Activated T-helper 17 cell treated with anti-CD3 and anti-CD28 coated beads, Interleukin-2, amount 50 U/mL, for 72 hours (primary cell): ENCODE results near the gene NFIA. TPM values are rescaled to one million over a fixed set of nuclear protein-coding genes. Genes with fewer than 3 reads are reported as not detected.

ENCODE experiments used
- ATAC-seq: fragments of 150-1000 bp; cut with Tn5 transposase; replicated peaks from 2 replicates; pipeline ENCODE4 v1.10.0; 2021; ENCODE audit warnings: mild to moderate bottlenecking, moderate library complexity
- H3K27ac Mint-ChIP-seq: one replicate; pipeline ENCODE4 v1.8.0; 2022; ENCODE audit warnings: mixed read lengths
- H3K27me3 Mint-ChIP-seq: one replicate; pipeline ENCODE4 v1.8.0; 2022; ENCODE audit warnings: mixed read lengths
- H3K36me3 Mint-ChIP-seq: one replicate; pipeline ENCODE4 v1.8.0; 2022; ENCODE audit warnings: low read depth, mild to moderate bottlenecking, mixed read lengths
- H3K4me1 Mint-ChIP-seq: one replicate; pipeline ENCODE4 v1.8.0; 2022; ENCODE audit warnings: mixed read lengths
- H3K4me3 Mint-ChIP-seq: one replicate; pipeline ENCODE4 v1.8.0; 2022; ENCODE audit warnings: mild to moderate bottlenecking, mixed read lengths
- H3K9me3 Mint-ChIP-seq: one replicate; pipeline ENCODE4 v1.8.0; 2022; ENCODE audit warnings: mixed read lengths
- total RNA-seq, 2 donors: library from RNA; stranded (reverse); gene quantifications; one replicate each; pipeline ENCODE4 v1.2.3, GENCODE V29; 2022

NFIA gene
- total RNA-seq, 2 donors from 2014 or later, result 3.5 to 5.1 TPM

DNA sequence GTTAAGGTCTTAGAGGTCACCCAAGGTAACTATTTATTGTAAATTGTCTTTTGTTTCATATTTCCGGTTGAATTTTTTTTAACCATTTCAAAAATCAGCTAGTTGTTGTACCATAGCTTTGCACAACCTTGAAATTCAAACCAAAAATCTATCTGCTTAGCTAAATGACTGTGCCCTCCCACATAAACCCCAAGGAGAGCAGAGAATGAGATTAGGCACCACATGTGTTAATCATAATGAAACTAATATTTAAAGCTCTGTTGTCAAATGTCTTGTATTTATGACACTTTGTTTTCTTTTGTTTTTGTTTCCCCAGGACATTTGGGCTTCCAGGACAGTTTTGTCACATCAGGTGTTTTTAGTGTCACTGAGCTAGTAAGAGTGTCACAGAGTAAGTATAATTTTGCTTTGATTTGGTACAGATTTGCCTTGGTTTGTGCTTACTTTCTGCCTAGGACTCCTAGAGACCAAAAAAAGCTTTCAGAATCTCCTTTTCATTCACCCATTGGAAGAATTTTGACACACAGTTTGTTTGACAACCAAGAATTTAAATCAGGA lies 249.9 kb downstream of the NFIA start:
- peak; percentile 97 for ATAC-seq
- H3K27ac Mint-ChIP-seq, result peak overlapping the region; percentile 97
- H3K9me3 Mint-ChIP-seq, result peaks cover 9% of the 10 kb centered on the region
- H3K27me3 Mint-ChIP-seq, result no peaks in the 10 kb centered on the region
- peaks cover 9% of the 10 kb centered on the region for H3K36me3 Mint-ChIP-seq
- H3K4me3 Mint-ChIP-seq, result peak overlapping the region; percentile 51
- H3K4me1 Mint-ChIP-seq, result peaks cover 18% of the 10 kb centered on the region

DNA sequence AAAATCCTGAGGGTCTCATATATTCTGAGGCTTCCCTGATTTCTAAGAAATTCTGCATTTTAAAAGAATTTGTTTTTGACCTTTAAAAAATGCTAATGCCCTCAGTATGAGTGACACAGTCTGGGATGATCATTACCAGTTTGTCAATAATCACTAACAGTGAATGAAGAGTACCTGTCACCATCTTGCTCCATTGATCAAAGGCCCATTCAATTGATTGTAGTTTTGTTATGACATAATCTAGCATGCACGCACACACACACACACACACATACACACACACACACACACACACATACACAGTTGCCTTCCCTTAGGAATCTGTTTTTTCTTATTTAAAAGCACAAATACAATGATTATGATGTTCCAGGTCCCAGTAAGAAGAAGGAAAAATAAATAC lies 250.4 kb downstream of the NFIA start:
- peak overlapping the region; percentile 51 for H3K4me3 Mint-ChIP-seq
- no peaks in the 10 kb centered on the region for H3K27me3 Mint-ChIP-seq
- H3K9me3 Mint-ChIP-seq, result peaks cover 9% of the 10 kb centered on the region
- H3K27ac Mint-ChIP-seq, result peak overlapping the region; percentile 97
- peaks cover 9% of the 10 kb centered on the region for H3K36me3 Mint-ChIP-seq
- H3K4me1 Mint-ChIP-seq, result peaks cover 18% of the 10 kb centered on the region
- peak; percentile 27 for ATAC-seq

DNA sequence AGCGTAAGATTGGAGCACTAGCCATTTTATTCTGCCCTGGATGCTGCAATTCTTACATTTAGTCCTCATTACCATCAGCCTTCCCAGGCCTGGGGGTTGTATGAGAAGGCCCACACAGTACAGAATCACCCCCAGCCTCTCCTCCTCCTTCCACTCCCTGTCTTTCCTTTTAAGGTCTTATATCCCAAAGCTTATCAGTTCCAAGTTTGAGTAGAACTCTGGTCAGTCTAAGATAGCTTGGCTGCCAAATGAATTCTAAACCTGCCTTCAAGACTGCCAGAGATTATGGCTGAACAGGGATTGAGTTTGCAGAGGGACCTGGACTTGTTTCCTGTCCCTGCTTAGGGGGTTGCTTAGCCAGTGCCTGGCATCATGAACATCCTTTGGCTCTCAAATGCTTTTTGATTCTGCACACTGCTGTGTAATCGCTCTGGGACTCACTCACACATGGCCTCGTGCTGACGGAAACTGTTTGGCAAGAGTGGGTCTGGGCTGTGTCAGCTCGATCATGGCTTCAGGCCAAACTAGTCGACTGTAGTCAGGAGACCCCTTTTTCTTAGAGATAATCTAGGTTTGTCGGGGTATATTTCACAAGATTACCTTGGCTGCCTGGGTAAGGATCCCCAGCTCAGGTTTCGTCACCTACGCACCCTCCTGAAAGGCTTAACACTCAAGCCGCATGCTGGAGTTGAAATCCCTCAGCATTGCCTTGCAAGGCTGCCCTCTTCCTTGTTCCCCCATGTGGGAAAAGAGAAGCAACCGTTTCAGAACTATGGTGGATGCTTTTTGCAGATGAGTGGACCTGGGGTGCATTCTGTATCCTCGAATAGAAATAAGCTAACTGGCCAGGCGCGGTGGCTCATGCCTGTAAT lies 252.6 kb downstream of the NFIA start:
- Mint-ChIP-seq H3K4me3 (no peak overlapping the region), H3K9me3 (peaks cover 4% of the 10 kb centered on the region), H3K27me3 (no peaks in the 10 kb centered on the region), H3K27ac (no peak overlapping the region), H3K4me1 (peaks cover 13% of the 10 kb centered on the region), H3K36me3 (peaks cover 9% of the 10 kb centered on the region)
- ATAC-seq, result no peak

DNA sequence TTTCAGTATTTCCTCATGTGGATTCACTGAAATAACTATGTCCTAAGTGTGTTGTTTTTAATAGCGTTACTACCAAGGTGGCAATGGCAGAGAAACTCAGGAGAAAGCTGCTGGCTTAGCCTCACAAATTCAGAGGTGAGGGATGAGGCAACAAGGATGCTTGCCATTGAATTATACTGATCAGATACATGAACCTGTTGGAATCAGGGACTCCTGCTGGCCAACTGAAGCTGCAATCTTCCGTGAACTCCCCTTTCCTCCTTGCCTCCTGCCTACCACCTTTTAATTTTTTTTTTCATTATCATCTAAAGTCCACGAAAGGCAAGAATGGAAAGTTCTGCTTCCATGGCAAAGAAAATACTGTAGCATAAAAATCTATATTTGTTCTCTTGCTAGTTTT lies 254.7 kb downstream of the NFIA start:
- no peak for ATAC-seq
- Mint-ChIP-seq H3K4me1 (peaks cover 7% of the 10 kb centered on the region), H3K27me3 (no peaks in the 10 kb centered on the region), H3K4me3 (no peak overlapping the region), H3K9me3 (no peaks in the 10 kb centered on the region), H3K27ac (no peak overlapping the region), H3K36me3 (peaks cover 8% of the 10 kb centered on the region)

DNA sequence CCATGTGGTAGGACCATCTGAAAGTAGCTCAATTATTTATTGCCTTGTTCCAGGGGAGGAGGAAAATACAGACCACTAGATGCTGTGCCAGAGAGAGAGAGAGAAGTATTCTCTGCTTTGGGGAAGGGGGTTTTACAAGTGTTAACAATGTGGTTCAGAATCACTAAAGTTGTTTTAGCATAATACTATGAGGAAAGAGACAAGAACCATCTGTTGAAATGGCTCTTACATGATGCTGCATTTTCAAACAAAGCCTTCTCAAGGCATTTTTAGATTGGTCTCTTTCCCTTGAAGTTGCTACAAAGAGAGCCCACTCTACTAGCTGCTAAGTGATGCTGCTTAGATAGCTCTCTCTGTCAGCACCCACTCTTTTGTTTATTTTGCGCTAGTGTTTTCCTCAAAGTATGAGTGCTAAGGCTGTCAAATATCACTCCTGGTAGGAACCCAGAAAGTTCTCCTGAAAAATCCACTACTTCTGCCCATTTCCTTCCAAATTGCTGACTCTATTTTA lies 255.1 kb downstream of the NFIA start:
- Mint-ChIP-seq H3K27me3 (no peaks in the 10 kb centered on the region), H3K4me1 (peaks cover 2% of the 10 kb centered on the region), H3K36me3 (peaks cover 3% of the 10 kb centered on the region), H3K4me3 (no peak overlapping the region), H3K9me3 (no peaks in the 10 kb centered on the region), H3K27ac (no peak overlapping the region)
- ATAC-seq, result no peak

DNA sequence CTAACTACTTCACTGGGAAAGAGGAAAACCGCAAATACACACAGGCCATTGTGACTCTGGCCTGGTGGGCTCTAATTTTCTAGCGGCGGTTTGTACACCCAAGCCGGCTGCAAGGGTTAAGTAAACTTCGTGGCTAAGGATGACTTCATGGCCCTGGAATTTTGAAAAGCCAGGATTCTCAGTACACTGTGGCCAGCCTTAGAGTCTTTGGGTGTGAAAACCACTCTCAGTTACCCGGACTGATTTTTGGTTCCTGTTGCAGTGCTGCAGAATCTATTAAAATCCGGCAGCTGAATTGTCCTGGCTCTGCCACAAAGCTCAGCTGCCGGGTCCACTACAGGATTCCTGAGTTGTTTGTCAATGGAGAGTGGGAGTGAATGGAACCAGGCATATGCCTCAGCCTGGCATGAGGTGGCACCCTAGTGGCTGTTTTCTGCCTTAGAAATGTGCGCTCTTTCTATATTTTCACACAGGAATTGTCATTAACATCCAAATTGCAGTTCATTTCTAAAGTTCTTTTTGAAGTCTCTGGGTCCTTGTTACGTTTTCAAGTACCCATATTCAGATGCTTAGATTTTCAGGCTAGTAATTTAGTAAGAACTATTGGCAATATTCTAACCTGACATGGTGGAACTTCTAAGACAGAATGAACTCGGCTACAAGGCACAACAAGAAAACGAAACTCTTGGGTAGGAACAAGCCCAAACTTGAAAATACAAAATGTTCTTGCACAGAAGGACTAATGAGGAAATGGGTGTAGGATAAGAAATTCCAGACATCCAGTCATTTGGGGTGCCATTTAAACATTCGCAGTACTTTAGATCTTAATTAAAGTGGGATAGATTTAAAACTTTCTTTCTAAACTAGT lies 255.9 kb downstream of the NFIA start:
- Mint-ChIP-seq H3K9me3 (no peaks in the 10 kb centered on the region), H3K27ac (no peak overlapping the region), H3K27me3 (no peaks in the 10 kb centered on the region), H3K4me1 (no peaks in the 10 kb centered on the region), H3K4me3 (no peak overlapping the region), H3K36me3 (no peaks in the 10 kb centered on the region)
- no peak for ATAC-seq

DNA sequence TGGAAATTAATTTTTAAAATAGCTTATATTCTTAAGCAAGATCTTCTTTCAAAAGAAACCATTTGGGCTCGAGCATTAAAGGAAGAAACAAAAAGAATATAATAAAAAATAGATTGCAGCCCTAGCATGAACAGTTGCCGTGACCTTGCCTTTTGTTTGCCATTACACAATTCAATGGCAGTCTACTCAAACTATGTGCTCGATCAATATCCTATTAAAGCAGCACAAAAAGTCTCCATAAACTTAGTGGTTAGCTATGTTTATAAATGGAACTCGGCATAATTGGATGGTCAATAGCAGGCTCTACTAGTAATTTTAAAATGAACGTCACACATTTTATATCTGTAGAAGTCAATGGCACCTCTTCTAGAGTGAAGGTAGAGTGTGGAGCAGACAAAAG lies 256.5 kb downstream of the NFIA start:
- H3K4me1 Mint-ChIP-seq, result no peaks in the 10 kb centered on the region
- no peaks in the 10 kb centered on the region for H3K27me3 Mint-ChIP-seq
- no peaks in the 10 kb centered on the region for H3K9me3 Mint-ChIP-seq
- no peak for ATAC-seq
- no peak overlapping the region for H3K27ac Mint-ChIP-seq
- H3K4me3 Mint-ChIP-seq, result no peak overlapping the region
- no peaks in the 10 kb centered on the region for H3K36me3 Mint-ChIP-seq

DNA sequence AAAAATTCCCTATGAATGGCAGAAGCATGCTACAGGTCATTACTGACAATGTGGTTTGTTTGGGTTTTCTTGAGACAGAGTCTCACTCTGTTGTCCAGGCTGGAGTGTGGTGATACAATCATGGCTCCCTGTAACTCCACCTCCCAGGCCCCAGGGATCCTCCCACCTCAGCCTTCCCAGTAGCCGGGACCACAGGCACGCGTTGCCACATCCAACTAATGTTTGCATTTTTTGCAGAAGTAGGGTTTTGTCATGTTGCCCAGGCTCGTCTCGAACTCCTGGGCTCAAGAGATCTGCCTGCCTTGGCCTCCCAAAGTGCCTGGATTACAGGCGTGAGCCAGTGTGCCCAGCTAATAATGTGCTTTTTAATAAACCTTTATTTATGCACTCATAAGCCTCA lies 259.1 kb downstream of the NFIA start:
- Mint-ChIP-seq H3K4me3 (no peak overlapping the region), H3K36me3 (no peaks in the 10 kb centered on the region), H3K9me3 (no peaks in the 10 kb centered on the region), H3K27me3 (no peaks in the 10 kb centered on the region), H3K4me1 (no peaks in the 10 kb centered on the region), H3K27ac (no peak overlapping the region)
- no peak for ATAC-seq

DNA sequence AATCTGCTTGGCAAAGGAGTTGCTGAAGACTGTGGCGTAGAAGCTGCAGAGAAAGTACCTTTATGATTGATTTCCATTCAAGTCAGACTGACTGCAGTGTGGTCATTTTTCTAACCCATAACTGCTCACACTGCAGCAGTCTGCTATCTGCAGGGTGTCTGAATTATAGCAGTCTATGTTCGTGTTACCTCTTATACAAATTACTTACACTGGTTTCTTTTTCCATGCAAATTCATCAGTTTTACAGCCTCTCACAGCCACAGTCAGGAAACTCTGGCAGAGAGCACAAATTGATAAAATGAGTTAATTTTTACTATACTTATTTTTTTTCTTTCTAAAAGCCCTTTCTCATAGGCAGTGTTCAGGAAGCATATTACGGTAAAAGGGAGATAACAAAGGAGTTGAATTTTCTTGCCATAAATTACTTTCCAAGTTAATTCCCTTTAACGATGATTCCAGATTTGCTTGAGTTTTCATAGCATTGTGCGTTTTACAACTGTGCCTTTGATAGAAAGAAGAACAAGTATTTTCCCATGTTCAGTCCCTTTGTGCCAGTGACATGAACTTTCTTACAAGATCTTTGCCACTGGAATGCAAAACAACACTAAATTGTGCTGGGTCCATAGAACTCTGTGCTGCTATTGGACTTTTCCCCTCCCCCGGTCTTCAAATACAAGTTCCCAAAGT lies 261.5 kb downstream of the NFIA start:
- Mint-ChIP-seq H3K9me3 (no peaks in the 10 kb centered on the region), H3K36me3 (no peaks in the 10 kb centered on the region), H3K4me1 (no peaks in the 10 kb centered on the region), H3K27ac (peak overlapping the region; percentile 73), H3K27me3 (no peaks in the 10 kb centered on the region), H3K4me3 (no peak overlapping the region)
- no peak for ATAC-seq

DNA sequence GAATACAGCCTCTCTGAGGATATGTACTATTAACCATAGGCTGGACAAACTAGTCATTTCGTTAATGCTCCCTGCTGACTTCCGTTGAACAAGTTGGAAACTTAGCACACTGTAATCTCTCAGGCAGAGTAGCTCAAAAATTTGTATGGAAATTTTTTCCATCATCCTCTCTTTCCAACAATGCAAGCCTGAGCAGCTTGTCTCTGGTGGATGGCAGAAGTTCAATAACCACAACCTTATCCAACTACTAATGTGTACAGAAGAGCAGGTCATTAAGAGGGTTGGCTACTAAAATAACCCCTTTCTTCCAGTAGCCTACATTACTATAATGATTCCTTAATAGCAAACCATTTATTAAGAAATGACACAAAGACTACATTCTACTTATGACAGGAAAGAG lies 262.3 kb downstream of the NFIA start:
- Mint-ChIP-seq H3K4me1 (no peaks in the 10 kb centered on the region), H3K27me3 (no peaks in the 10 kb centered on the region), H3K27ac (peak overlapping the region; percentile 73), H3K36me3 (no peaks in the 10 kb centered on the region), H3K9me3 (no peaks in the 10 kb centered on the region), H3K4me3 (no peak overlapping the region)
- ATAC-seq, result no peak

DNA sequence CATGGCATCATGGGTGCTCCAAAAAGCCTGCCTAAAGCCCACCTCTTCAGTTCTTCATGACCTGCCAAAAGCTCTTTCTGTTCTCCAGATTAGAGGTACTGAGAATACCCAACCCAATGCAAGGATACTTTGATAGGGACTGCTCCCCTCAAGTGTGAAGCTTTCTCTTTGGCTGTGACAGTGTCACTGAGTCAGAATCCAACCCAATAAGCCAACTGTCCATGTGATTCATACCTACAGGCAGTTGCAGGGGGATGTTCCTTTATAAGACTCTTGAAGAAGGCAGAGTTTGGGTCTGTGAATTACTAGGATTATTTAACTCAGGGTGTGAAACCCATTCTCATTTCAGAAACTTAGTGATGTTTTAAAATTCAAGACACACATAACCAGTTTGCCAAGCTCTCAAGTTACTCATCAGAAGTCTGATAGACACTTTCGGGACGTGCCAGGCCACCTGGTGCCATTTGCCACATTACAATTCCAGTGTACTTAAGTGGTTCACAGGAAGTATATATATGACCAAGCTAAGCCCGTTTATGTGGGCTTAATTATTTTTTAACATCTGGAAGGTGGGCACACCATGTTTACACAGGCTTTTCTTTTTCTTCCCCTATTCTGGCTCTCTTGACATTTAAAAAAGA lies 265.8 kb downstream of the NFIA start:
- H3K4me3 Mint-ChIP-seq, result no peak overlapping the region

DNA sequence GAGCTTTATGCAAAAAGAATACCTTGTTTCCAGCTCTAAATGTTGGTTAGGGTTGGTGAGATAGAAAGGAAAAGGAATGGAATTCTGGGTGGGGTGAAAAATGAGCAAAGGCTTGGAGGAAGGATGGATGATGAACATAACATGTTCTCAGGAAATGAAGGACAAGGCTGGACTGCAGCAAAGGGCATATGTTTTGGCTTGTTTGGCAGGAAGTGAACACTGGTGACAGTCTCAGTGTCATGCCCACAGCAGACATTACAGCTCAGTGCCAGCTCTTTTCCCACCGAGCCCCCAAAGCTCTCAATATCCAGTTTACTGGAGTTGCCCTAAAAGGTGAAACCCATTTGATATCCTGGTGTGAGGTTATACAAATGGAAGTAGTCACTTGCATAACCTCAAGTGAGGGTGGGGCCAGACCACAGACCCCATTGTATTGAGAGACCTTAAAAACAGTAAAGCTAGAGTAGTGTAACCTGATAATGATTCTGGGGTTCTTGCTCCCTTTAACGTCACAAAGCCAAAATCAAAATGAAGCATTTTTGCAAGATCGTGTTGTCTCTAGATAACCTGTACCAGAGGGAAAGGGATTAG lies 270.6 kb downstream of the NFIA start:
- no peak overlapping the region for H3K27ac Mint-ChIP-seq
- H3K27me3 Mint-ChIP-seq, result no peaks in the 10 kb centered on the region
- H3K36me3 Mint-ChIP-seq, result no peaks in the 10 kb centered on the region
- H3K4me3 Mint-ChIP-seq, result no peak overlapping the region
- H3K9me3 Mint-ChIP-seq, result no peaks in the 10 kb centered on the region
- ATAC-seq, result no peak
- no peaks in the 10 kb centered on the region for H3K4me1 Mint-ChIP-seq

More for the DNA sequence above, 265.8 kb downstream of the NFIA start:
- Mint-ChIP-seq H3K4me1 (no peaks in the 10 kb centered on the region), H3K36me3 (no peaks in the 10 kb centered on the region), H3K27me3 (no peaks in the 10 kb centered on the region), H3K9me3 (no peaks in the 10 kb centered on the region), H3K27ac (no peak overlapping the region)
- ATAC-seq, result peak; percentile 88

DNA sequence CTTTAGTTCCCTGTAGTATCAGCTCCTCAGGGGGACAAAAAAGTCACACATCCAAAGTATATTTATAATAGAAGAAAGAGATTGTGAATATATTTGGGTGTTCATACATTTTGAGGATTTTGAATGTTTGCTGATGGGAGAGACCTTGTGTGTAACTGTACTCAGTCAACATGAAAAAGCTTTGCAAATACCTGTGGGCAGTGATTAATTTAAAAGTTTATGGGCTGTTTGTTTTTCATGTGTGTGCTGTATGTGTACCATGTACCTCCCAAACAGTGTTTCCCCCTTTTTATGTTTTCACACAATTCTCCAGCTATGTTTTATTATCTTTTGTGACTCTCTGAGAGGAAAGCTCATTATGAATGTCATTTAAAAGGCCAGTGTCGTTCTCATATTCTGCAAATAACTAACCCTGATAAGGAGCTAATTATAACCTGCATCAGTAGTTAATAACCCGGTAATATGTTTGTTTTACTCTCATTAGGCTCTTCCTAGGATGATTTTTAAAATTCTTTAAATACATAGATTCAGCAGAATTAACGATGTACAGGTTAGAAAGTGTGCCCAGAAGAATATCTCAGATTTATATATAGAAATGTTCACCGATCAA lies 271.5 kb downstream of the NFIA start:
- Mint-ChIP-seq H3K27ac (no peak overlapping the region), H3K4me3 (no peak overlapping the region), H3K4me1 (no peaks in the 10 kb centered on the region)

More for the DNA sequence above, 271.5 kb downstream of the NFIA start:
- Mint-ChIP-seq H3K36me3 (no peaks in the 10 kb centered on the region), H3K9me3 (no peaks in the 10 kb centered on the region), H3K27me3 (no peaks in the 10 kb centered on the region)
- no peak for ATAC-seq
